MCF 10A (cell line): Measurements from ENCODE around the gene MAPK9. TPM values are rescaled to one million over a fixed set of nuclear protein-coding genes. Genes with fewer than 3 reads are reported as not detected.
A peak's percentile ranks its signal among the peaks of the same experiment; 100 is the strongest.

Experiments
- BruUV-seq: library from RNA; stranded (reverse); fragments of 400-500 nt; replicated peaks from 2 replicates; lab custom pipeline; 2021; lab: Mats Ljungman, UMichigan
- CTCF ChIA-PET: fragments of 300-600 bp; sonication (Branson Sonifier 250); formaldehyde crosslinking; extraction: SDS; loops from one replicate; lab custom pipeline; 2021; ENCODE audit warnings: antibody characterized with exemption, inconsistent platforms; lab: Yijun Ruan, JAX
- POLR2A ChIA-PET: fragments of 300-600, 350-650 bp; sonication (Branson Sonifier 250); formaldehyde crosslinking; extraction: SDS; loops from one replicate; lab custom pipeline; 2020; ENCODE audit warnings: antibody characterized with exemption, inconsistent platforms; lab: Yijun Ruan, JAX
- DNase-seq: peaks from one replicate; pipeline ENCODE4 v3.0.0-alpha.2; 2018; ENCODE audit not compliant: unreplicated experiment
- H3K27ac Mint-ChIP-seq: one replicate; pipeline ENCODE4 v1.8.0; 2022; ENCODE audit warnings: mild to moderate bottlenecking, low read depth, mixed read lengths; ENCODE audit not compliant: unreplicated experiment
- H3K27me3 Mint-ChIP-seq: one replicate; pipeline ENCODE4 v1.8.0; 2022; ENCODE audit warnings: mixed read lengths; ENCODE audit not compliant: insufficient read depth, unreplicated experiment
- H3K36me3 Mint-ChIP-seq: one replicate; pipeline ENCODE4 v1.8.0; 2022; ENCODE audit warnings: mild to moderate bottlenecking, moderate library complexity, mixed read lengths; ENCODE audit not compliant: insufficient read depth, unreplicated experiment
- H3K4me1 Mint-ChIP-seq: one replicate; pipeline ENCODE4 v1.8.0; 2022; ENCODE audit warnings: mixed read lengths; ENCODE audit not compliant: insufficient read depth, unreplicated experiment
- H3K4me3 Mint-ChIP-seq: one replicate; pipeline ENCODE4 v1.8.0; 2022; ENCODE audit warnings: mild to moderate bottlenecking, moderate library complexity, mixed read lengths; ENCODE audit not compliant: unreplicated experiment
- H3K9me3 Mint-ChIP-seq: one replicate; pipeline ENCODE4 v1.8.0; 2022; ENCODE audit warnings: mixed read lengths; ENCODE audit not compliant: unreplicated experiment
- intact Hi-C: fragments of 100-400 bp; cut with micrococcal nuclease; formaldehyde crosslinking; loops from 2 replicates; pipeline ENCODE4 v1.14.1; 2022
- total RNA-seq: library from RNA; stranded (reverse); gene quantifications from 2 replicates; pipeline ENCODE4 v1.2.3, GENCODE V29; 2022
- TF ChIP-seq, protein P1 (sequence below): fragments of 200-600 bp; IDR thresholded peaks from one replicate; pipeline ENCODE4 v1.8.0; 2022; ENCODE audit warnings: antibody characterized with exemption, mild to moderate bottlenecking; ENCODE audit not compliant: unreplicated experiment

Gene MAPK9
- total RNA-seq, 1 experiment from 2014 or later, result 64.0 TPM

DNA sequence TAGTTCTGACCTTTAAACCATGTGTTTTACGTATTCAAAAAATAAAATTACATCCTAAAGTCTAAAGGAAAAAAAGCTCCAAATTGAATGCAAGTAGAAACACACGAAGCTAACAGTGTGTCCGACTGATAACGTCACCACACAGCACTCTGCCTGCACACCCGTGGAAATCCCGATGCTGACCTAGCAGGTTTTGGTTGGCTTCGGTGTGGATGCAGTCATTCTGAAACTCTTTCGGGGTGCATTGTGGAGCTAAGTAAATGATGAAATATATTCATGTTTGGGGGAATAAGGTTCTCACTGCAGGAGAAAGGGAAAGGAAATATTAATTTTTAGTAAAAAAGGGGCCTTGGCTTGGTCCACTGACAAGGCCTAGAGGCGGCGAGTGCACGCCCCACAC, 84.9 kb downstream of the MAPK9 start:
- no peak overlapping the region for H3K4me3 Mint-ChIP-seq
- ChIA-PET CTCF (interaction anchor here (0.5 to 5.8 kb wide), 9 partner anchors 14 to 308 kb away, joined by 3 to 51 read pairs (median 4); no protein-coding TSS in a partner anchor), POLR2A (interaction anchor here (0.8 to 1.1 kb wide), 2 partner anchors 107 to 137 kb away, joined by 3 read pairs; no protein-coding TSS in a partner anchor)

DNA sequence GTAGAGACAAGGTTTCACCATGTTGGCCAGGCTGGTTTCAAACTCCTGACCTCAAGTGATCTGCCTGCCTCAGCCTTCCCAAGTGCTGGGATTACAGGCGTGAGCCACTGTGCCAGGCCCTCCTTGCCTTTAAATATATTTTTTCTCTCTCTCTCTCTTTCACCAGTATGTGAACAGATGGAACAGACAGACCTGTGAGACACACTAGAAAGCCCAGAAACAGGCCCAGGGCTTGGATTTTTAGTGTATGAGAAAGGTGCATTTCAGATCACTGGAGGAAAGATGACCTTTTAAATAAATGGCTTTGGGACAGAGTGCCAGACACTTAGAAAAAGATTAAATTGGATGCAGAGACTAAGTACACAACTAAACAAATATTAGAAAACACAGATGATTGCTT, 86.0 kb downstream of the MAPK9 start:
- DNase-seq, result no peak
- intact Hi-C loops, result no loop called here
- Mint-ChIP-seq H3K4me3 (no peak overlapping the region), H3K27ac (no peak overlapping the region), H3K9me3 (no peaks in the 10 kb centered on the region), H3K36me3 (peaks cover 7% of the 10 kb centered on the region), H3K27me3 (peaks cover 12% of the 10 kb centered on the region), H3K4me1 (peaks cover 6% of the 10 kb centered on the region)
- ChIA-PET CTCF (no interaction called here), POLR2A (no interaction called here)
- no TSS peak for BruUV-seq
- TF ChIP-seq, protein P1, sequence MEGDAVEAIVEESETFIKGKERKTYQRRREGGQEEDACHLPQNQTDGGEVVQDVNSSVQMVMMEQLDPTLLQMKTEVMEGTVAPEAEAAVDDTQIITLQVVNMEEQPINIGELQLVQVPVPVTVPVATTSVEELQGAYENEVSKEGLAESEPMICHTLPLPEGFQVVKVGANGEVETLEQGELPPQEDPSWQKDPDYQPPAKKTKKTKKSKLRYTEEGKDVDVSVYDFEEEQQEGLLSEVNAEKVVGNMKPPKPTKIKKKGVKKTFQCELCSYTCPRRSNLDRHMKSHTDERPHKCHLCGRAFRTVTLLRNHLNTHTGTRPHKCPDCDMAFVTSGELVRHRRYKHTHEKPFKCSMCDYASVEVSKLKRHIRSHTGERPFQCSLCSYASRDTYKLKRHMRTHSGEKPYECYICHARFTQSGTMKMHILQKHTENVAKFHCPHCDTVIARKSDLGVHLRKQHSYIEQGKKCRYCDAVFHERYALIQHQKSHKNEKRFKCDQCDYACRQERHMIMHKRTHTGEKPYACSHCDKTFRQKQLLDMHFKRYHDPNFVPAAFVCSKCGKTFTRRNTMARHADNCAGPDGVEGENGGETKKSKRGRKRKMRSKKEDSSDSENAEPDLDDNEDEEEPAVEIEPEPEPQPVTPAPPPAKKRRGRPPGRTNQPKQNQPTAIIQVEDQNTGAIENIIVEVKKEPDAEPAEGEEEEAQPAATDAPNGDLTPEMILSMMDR, result no peak

More for the DNA sequence above, 84.9 kb downstream of the MAPK9 start:
- Mint-ChIP-seq H3K27ac (no peak overlapping the region), H3K4me1 (peaks cover 6% of the 10 kb centered on the region), H3K36me3 (peaks cover 7% of the 10 kb centered on the region), H3K27me3 (peaks cover 12% of the 10 kb centered on the region), H3K9me3 (no peaks in the 10 kb centered on the region)
- no peak for DNase-seq
- intact Hi-C loops, result no loop called here
- no TSS peak for BruUV-seq
- TF ChIP-seq, protein P1, result no peak

DNA sequence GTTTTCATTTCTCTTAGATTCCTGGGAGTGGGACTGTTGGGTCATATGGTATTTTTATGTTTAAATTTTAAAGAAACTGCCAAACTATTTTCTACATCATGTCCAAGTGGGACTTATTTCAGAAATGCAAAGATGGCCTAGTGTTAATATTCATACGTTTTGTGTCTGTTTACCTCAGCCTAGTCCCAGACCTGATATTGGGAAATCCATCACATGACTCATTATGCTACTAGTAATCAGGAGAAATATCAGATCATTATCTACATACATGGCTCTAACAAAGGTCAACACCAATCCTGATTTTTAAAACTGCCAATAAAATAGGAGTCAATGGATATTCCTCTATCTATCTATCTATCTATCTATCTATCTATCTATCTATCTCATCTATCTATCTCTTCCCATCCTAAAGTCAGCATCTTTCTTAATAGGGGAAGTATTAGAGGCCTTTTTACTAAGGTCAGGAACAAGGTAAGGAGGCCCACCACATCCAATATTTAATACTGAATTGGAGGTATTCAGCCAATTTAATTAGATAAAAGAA, 87.5 kb downstream of the MAPK9 start:
- H3K9me3 Mint-ChIP-seq, result no peaks in the 10 kb centered on the region
- peaks cover 12% of the 10 kb centered on the region for H3K27me3 Mint-ChIP-seq
- BruUV-seq, result no TSS peak
- peak; percentile 29 for DNase-seq
- H3K36me3 Mint-ChIP-seq, result peaks cover 7% of the 10 kb centered on the region
- TF ChIP-seq, protein P1, result no peak
- no peak overlapping the region for H3K27ac Mint-ChIP-seq
- H3K4me1 Mint-ChIP-seq, result peaks cover 6% of the 10 kb centered on the region
- intact Hi-C loops, result loop anchor here (5.0 kb wide), 1 partner anchor 403 kb away; no protein-coding TSS in a partner anchor
- H3K4me3 Mint-ChIP-seq, result no peak overlapping the region
- CTCF ChIA-PET, result interaction anchor here (0.9 to 1.0 kb wide), 2 partner anchors 90 to 124 kb away, joined by 3 to 4 read pairs; no protein-coding TSS in a partner anchor
- POLR2A ChIA-PET, result no interaction called here

DNA sequence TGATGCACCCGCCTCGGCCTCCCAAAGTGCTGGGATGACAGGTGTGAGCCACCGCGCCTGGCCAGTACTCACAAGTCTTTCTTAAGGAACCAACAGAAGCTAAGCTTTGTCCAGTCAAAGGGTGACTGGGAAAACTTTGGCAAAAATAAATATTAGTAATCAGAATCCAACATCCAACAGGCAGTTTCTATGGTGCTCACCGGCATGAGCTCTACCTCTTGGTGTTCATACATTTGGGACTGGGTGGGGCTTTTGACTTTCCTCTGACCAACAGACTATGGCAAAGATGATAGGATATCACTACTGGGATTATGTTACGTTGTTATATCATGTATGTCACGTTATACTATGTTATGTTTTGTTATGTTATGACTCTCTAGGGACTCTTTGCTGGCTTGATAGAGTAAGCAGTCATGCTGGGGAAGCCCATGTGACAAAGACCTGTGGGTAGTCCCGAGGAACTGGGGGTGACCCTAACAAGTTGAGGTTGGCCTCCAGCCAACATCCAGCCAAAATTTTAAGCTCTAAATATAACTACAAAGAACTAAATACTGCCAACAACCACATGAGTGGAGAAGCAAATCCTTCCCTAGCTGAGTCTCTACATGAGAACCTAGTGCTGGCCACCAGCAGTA, 88.8 kb downstream of the MAPK9 start:
- no TSS peak for BruUV-seq
- CTCF ChIA-PET, result interaction anchor here (0.5 to 1.6 kb wide), 7 partner anchors 8 to 664 kb away, joined by 3 to 4 read pairs (median 3); no protein-coding TSS in a partner anchor
- H3K4me1 Mint-ChIP-seq, result peaks cover under 1% of the 10 kb centered on the region
- no peak overlapping the region for H3K27ac Mint-ChIP-seq
- intact Hi-C loops, result loop anchor here (5.0 kb wide), 1 partner anchor 404 kb away; no protein-coding TSS in a partner anchor
- TF ChIP-seq, protein P1, result no peak
- H3K4me3 Mint-ChIP-seq, result no peak overlapping the region
- no peak for DNase-seq
- H3K9me3 Mint-ChIP-seq, result no peaks in the 10 kb centered on the region
- H3K36me3 Mint-ChIP-seq, result peaks cover 7% of the 10 kb centered on the region
- POLR2A ChIA-PET, result no interaction called here
- peaks cover 5% of the 10 kb centered on the region for H3K27me3 Mint-ChIP-seq
